KOPT-K1 (cell line): ENCODE results near the gene RO60.

Experiments used
- H3K27ac ChIP-seq: fragments of 200-600 bp; sonication (generic); 2 replicates; pipeline ENCODE4 v1.5.1; 2016; ENCODE audit warnings: antibody characterized with exemption, mild to moderate bottlenecking, low read depth, low read length; ENCODE audit not compliant: poor library complexity, severe bottlenecking
- H3K36me3 ChIP-seq: fragments of 200-600 bp; sonication (generic); 2 replicates; pipeline ENCODE4 v1.5.1; 2017; ENCODE audit warnings: antibody characterized with exemption, mild to moderate bottlenecking, low read length, moderate library complexity; ENCODE audit not compliant: insufficient read depth
- H3K9me3 ChIP-seq: fragments of 200-600 bp; sonication (generic); 2 replicates; pipeline ENCODE4 v1.5.1; 2017; ENCODE audit warnings: antibody characterized with exemption, low read length, mild to moderate bottlenecking; ENCODE audit not compliant: insufficient read depth, poor library complexity, severe bottlenecking

Gene RO60

DNA sequence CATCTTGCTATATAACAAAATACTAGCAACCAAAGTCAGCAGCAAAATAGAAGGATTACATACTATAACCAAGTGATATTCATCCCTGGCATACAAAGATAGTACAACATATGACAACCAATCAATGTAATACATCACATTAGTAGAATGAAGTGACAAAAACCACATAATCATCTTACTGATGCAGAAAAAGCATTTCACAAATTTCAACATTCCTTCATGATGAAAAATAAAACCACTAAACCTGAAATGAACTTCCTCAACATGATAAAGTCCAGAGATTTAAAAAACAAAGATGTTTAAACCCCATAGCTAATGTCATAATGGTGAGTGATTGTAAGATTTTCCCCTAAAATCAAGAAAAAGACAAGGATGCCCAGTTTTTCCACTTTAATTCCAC lies 18.6 kb downstream of the RO60 start:
- Histone ChIP-seq H3K9me3 (peaks cover 34% of the 10 kb centered on the region), H3K27ac (no peak overlapping the region), H3K36me3 (peaks cover 71% of the 10 kb centered on the region)

DNA sequence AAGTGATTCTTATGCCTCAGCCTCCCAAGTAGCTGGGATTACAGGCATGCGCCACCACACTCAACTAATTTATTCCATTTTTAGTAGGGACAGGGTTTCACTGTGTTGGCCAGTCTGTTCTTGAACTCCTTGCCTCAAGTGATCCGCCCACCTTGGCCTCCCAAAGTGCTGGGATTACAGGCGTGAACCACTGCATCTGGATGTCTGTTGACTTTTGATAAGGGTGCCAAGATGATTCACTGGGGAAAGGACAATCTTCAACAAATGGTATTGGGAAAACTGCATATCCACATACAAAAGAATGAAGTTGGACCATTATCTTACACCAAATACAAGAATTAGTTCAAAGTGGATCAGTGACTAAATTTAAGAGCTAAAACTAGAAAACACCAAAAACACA lies 19.8 kb downstream of the RO60 start:
- H3K36me3 ChIP-seq = peaks cover 83% of the 10 kb centered on the region

GRCh38 chr1:193083365-193084088 lies 24.1 kb downstream of the RO60 start:
- Histone ChIP-seq H3K36me3 (peaks cover 83% of the 10 kb centered on the region), H3K27ac (no peak overlapping the region), H3K9me3 (peaks cover 15% of the 10 kb centered on the region)

More for the DNA sequence above, 19.8 kb downstream of the RO60 start:
- no peak overlapping the region for H3K27ac ChIP-seq
- H3K9me3 ChIP-seq = peaks cover 34% of the 10 kb centered on the region

GRCh38 chr1:193085263-193085662 lies 25.9 kb downstream of the RO60 start:
- peaks cover 77% of the 10 kb centered on the region for H3K36me3 ChIP-seq
- H3K9me3 ChIP-seq = peaks cover 5% of the 10 kb centered on the region

DNA sequence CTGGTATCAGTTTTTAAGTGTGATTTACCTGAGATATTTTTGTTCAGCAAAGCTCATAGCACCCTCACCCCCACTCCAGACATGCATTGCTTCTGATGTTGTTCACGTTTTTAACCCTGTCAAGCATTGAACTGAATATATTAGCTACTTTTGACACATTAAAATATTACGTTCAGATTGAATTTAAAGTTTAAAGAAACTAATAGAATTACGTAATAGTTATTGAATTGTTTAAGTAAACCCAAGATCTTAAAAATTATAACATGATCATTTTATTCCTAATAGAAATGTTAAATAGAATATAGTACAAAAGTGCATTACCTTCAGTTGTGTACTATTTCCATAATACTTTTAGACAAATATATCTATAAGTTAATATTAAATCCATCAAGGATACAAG lies 26.9 kb downstream of the RO60 start:
- Histone ChIP-seq H3K9me3 (peaks cover 5% of the 10 kb centered on the region), H3K27ac (no peak overlapping the region), H3K36me3 (peaks cover 77% of the 10 kb centered on the region)

More at GRCh38 chr1:193085263-193085662, 25.9 kb downstream of the RO60 start:
- no peak overlapping the region for H3K27ac ChIP-seq

DNA sequence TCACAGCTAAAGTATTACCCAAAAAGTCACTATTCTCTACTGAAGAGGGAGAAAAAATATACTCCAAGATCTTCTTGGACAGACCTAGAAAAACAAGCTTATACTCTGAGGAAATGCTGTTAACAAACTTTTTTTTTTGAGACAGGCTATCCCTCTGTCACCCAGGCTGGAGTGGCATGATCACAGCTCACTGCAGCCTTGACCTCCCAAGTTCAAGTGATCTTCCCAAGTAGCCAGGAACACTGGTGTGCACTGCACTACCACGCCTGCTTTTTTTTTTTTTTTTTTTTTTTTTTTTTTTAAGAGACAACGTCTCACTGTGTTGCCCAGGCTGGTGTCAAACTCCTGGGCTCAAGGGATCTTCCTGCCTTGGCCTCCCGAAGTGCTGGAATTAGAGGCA lies 28.5 kb downstream of the RO60 start:
- H3K27ac ChIP-seq = no peak overlapping the region
- H3K9me3 ChIP-seq = no peaks in the 10 kb centered on the region
- H3K36me3 ChIP-seq = peaks cover 64% of the 10 kb centered on the region

DNA sequence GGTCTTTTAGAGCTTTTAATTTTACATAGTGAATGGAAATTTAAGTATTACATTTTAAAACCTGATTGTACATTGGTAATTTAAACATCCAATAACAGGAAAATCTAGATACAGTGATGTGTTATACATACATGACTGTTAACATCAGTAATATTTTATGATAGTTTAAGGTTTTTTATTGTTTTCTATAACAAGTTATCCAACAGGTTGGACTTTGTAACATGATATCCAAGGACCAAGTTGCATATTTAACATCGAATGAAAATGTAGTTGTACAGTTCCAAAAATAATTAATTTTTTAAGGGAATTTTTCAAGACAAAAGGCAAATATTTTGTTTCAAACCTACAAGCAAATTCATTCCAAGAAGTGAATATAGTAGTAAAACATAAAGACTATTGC lies 31.5 kb downstream of the RO60 start:
- H3K9me3 ChIP-seq = no peaks in the 10 kb centered on the region
- H3K36me3 ChIP-seq = peaks cover 61% of the 10 kb centered on the region
- no peak overlapping the region for H3K27ac ChIP-seq

DNA sequence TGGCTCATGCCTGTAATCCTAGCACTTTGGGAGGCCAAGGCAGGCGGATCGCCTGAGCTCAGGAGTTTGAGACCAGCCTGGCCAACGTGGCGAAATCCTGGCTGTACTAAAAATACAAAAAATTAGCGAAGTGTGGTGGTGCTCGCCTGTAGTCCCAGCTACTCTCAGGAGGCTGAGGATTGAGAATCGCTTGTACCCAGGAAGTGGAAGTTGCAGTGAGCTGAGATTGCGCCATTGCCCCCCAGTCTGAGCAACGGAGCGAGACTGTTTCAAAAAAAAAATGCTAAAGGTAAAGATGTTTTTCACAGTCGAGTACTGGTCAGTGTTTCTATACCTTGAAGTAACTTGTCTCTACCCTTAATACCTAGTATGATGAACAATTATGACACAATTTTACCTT lies 34.7 kb downstream of the RO60 start:
- Histone ChIP-seq H3K27ac (no peak overlapping the region), H3K9me3 (no peaks in the 10 kb centered on the region), H3K36me3 (peaks cover 75% of the 10 kb centered on the region)

GRCh38 chr1:193102662-193103061 lies 43.2 kb downstream of the RO60 start:
- Histone ChIP-seq H3K27ac (no peak overlapping the region), H3K36me3 (peaks cover 25% of the 10 kb centered on the region)

DNA sequence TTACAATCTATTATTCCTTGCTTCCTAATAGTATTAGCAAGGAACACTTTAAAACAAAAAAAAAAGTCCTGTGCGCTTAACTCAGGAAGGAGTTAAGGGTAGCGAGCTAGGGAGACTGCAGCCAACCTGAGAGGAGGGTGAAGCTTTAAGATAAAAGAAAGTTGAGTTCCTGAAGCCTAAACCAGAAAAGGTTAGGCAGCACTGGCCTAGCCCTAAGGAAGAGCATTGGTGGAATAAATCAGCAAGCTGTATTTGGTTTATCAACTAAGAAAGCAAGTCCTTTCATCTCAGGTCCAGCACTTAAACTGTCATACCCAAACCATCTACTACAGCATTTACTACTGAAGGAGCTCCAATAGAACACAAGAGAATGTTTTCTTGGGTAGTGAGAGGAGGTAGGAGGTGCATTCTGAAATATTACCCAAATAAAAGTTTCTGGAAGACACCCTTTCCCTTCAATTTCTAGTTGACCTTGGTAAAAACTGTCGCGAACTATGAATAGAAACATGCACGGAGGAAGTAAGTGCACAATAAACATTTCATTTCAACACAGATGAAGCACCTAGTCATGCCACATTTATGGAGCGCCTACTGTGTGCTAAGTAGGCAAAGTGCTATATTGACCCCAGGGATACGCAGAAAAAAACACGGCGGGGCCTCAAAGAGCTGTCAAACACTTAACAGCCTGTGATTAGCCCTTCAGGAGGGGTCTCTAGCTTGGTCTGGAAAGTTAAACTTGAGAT lies 44.5 kb downstream of the RO60 start:
- no peak overlapping the region for H3K27ac ChIP-seq
- no peaks in the 10 kb centered on the region for H3K9me3 ChIP-seq
- H3K36me3 ChIP-seq = peaks cover 14% of the 10 kb centered on the region; the same call in 1 of the 2 replicates

More at GRCh38 chr1:193102662-193103061, 43.2 kb downstream of the RO60 start:
- H3K9me3 ChIP-seq = no peaks in the 10 kb centered on the region

- Histone ChIP-seq H3K9me3 (no peaks in the 10 kb centered on the region), H3K36me3 (peaks cover 10% of the 10 kb centered on the region; the same call in 1 of the 2 replicates), H3K27ac (peak overlapping the region; percentile 39)
These were observed 45.1 kb downstream of the RO60 start for GRCh38 chr1:193104502-193104906.

- Histone ChIP-seq H3K27ac (peak within 1 kb of the TSS; percentile 39), H3K36me3 (peaks cover 5% of the 10 kb centered on the region; the same call in 1 of the 2 replicates), H3K9me3 (no peaks in the 10 kb centered on the region)
These were observed 45.8 kb downstream of the RO60 start, which contains the start of gene GLRX2 for GRCh38 chr1:193104907-193105820. GLRX2 (minus strand) TSS chr1:193105414; CDS start chr1:193105382, 32 bp downstream.

DNA sequence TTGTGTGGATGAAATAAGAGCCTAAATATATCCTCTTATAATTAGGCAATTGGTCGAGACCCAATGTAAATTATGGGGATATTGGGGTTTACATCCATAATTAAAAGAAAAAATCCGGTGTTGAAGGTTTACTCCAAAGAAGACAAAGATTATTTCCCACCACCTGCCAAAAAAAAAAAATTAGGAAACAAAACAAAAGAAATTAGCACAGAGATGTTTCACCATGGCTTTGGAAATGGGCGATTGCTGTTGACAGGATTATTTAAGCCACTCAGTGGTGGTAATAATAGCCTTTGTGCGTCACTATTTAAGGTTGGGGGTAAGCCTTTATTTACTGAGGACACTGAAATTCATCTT lies 46.4 kb downstream of the RO60 start:
- H3K36me3 ChIP-seq = no peaks in the 10 kb centered on the region
- no peaks in the 10 kb centered on the region for H3K9me3 ChIP-seq
- peak overlapping the region; percentile 39 for H3K27ac ChIP-seq

GRCh38 chr1:193108471-193108870 lies 49.1 kb downstream of the RO60 start:
- H3K27ac ChIP-seq = no peak overlapping the region
- H3K36me3 ChIP-seq = no peaks in the 10 kb centered on the region
- no peaks in the 10 kb centered on the region for H3K9me3 ChIP-seq
